ENCODE results near the gene TCF4.

The TCF4 gene

GRCh38 chr18:55353391-55353790 lies 234.6 kb downstream of the TCF4 start:
- Histone ChIP-seq H3K4me3 (ENCODE audit: low read depth, low read length) (no peak overlapping the region), H3K4me1 (ENCODE audit: control insufficient read depth, insufficient read depth, low read length, unreplicated experiment) (peaks cover 18% of the 10 kb centered on the region), H3K36me3 (ENCODE audit: insufficient read depth, low read length) (no peaks in the 10 kb centered on the region), H2AFZ (ENCODE audit: low read length, unreplicated experiment) (no peak overlapping the region), H3K79me2 (ENCODE audit: control insufficient read depth, insufficient read depth, low read length, unreplicated experiment) (no peaks in the 10 kb centered on the region), H3K27me3 (ENCODE audit: insufficient read depth, low read length) (no peaks in the 10 kb centered on the region), H3K27ac (ENCODE audit: low read depth, low read length) (no peak overlapping the region)

- Histone ChIP-seq H2AFZ (ENCODE audit: low read length, unreplicated experiment) (no peak overlapping the region), H3K27ac (ENCODE audit: low read depth, low read length) (no peak overlapping the region), H3K4me1 (ENCODE audit: control insufficient read depth, insufficient read depth, low read length, unreplicated experiment) (peaks cover 18% of the 10 kb centered on the region), H3K27me3 (ENCODE audit: insufficient read depth, low read length) (no peaks in the 10 kb centered on the region), H3K4me3 (ENCODE audit: low read depth, low read length) (no peak overlapping the region), H3K36me3 (ENCODE audit: insufficient read depth, low read length) (no peaks in the 10 kb centered on the region), H3K79me2 (ENCODE audit: control insufficient read depth, insufficient read depth, low read length, unreplicated experiment) (no peaks in the 10 kb centered on the region)
Measured at GRCh38 chr18:55351980-55352714, 235.8 kb downstream of the TCF4 start.

- Histone ChIP-seq H3K4me1 (ENCODE audit: control insufficient read depth, insufficient read depth, low read length, unreplicated experiment) (peaks cover 18% of the 10 kb centered on the region), H3K27ac (ENCODE audit: low read depth, low read length) (peak overlapping the region; percentile 32), H3K27me3 (ENCODE audit: insufficient read depth, low read length) (no peaks in the 10 kb centered on the region), H3K79me2 (ENCODE audit: control insufficient read depth, insufficient read depth, low read length, unreplicated experiment) (no peaks in the 10 kb centered on the region), H3K36me3 (ENCODE audit: insufficient read depth, low read length) (no peaks in the 10 kb centered on the region), H3K4me3 (ENCODE audit: low read depth, low read length) (no peak overlapping the region), H2AFZ (ENCODE audit: low read length, unreplicated experiment) (no peak overlapping the region)
Measured at GRCh38 chr18:55351241-55351691, 236.7 kb downstream of the TCF4 start.

GRCh38 chr18:55349685-55350084 lies 238.3 kb downstream of the TCF4 start:
- Histone ChIP-seq H3K27ac (ENCODE audit: low read depth, low read length) (no peak overlapping the region), H3K79me2 (ENCODE audit: control insufficient read depth, insufficient read depth, low read length, unreplicated experiment) (no peaks in the 10 kb centered on the region), H3K4me1 (ENCODE audit: control insufficient read depth, insufficient read depth, low read length, unreplicated experiment) (peaks cover 18% of the 10 kb centered on the region), H3K4me3 (ENCODE audit: low read depth, low read length) (no peak overlapping the region), H3K36me3 (ENCODE audit: insufficient read depth, low read length) (no peaks in the 10 kb centered on the region), H3K27me3 (ENCODE audit: insufficient read depth, low read length) (no peaks in the 10 kb centered on the region), H2AFZ (ENCODE audit: low read length, unreplicated experiment) (no peak overlapping the region)

GRCh38 chr18:55346961-55347740 lies 240.8 kb downstream of the TCF4 start:
- Histone ChIP-seq H3K27ac (ENCODE audit: low read depth, low read length) (no peak overlapping the region), H3K79me2 (ENCODE audit: control insufficient read depth, insufficient read depth, low read length, unreplicated experiment) (no peaks in the 10 kb centered on the region), H3K27me3 (ENCODE audit: insufficient read depth, low read length) (no peaks in the 10 kb centered on the region), H3K4me1 (ENCODE audit: control insufficient read depth, insufficient read depth, low read length, unreplicated experiment) (peaks cover 14% of the 10 kb centered on the region), H3K36me3 (ENCODE audit: insufficient read depth, low read length) (no peaks in the 10 kb centered on the region), H2AFZ (ENCODE audit: low read length, unreplicated experiment) (no peak overlapping the region), H3K4me3 (ENCODE audit: low read depth, low read length) (no peak overlapping the region)

- Histone ChIP-seq H3K79me2 (ENCODE audit: control insufficient read depth, insufficient read depth, low read length, unreplicated experiment) (no peaks in the 10 kb centered on the region), H2AFZ (ENCODE audit: low read length, unreplicated experiment) (no peak overlapping the region), H3K4me1 (ENCODE audit: control insufficient read depth, insufficient read depth, low read length, unreplicated experiment) (peaks cover 8% of the 10 kb centered on the region), H3K36me3 (ENCODE audit: insufficient read depth, low read length) (no peaks in the 10 kb centered on the region), H3K27ac (ENCODE audit: low read depth, low read length) (no peak overlapping the region), H3K4me3 (ENCODE audit: low read depth, low read length) (no peak overlapping the region), H3K27me3 (ENCODE audit: insufficient read depth, low read length) (no peaks in the 10 kb centered on the region)
Measured at GRCh38 chr18:55346387-55346786, 241.6 kb downstream of the TCF4 start.

- H3K4me1 ChIP-seq (ENCODE audit: control insufficient read depth, insufficient read depth, low read length, unreplicated experiment), result no peaks in the 10 kb centered on the region
- H3K27me3 ChIP-seq (ENCODE audit: insufficient read depth, low read length), result no peaks in the 10 kb centered on the region
- H3K4me3 ChIP-seq (ENCODE audit: low read depth, low read length), result no peak overlapping the region
- H3K79me2 ChIP-seq (ENCODE audit: control insufficient read depth, insufficient read depth, low read length, unreplicated experiment), result no peaks in the 10 kb centered on the region
- no peak overlapping the region for H3K27ac ChIP-seq (ENCODE audit: low read depth, low read length)
- H3K36me3 ChIP-seq (ENCODE audit: insufficient read depth, low read length), result no peaks in the 10 kb centered on the region
- H2AFZ ChIP-seq (ENCODE audit: low read length, unreplicated experiment), result no peak overlapping the region
Measured at GRCh38 chr18:55345103-55345950, 242.7 kb downstream of the TCF4 start.

- Histone ChIP-seq H3K36me3 (ENCODE audit: insufficient read depth, low read length) (no peaks in the 10 kb centered on the region), H3K79me2 (ENCODE audit: control insufficient read depth, insufficient read depth, low read length, unreplicated experiment) (no peaks in the 10 kb centered on the region), H2AFZ (ENCODE audit: low read length, unreplicated experiment) (no peak overlapping the region), H3K4me3 (ENCODE audit: low read depth, low read length) (no peak overlapping the region), H3K4me1 (ENCODE audit: control insufficient read depth, insufficient read depth, low read length, unreplicated experiment) (no peaks in the 10 kb centered on the region), H3K27me3 (ENCODE audit: insufficient read depth, low read length) (no peaks in the 10 kb centered on the region), H3K27ac (ENCODE audit: low read depth, low read length) (no peak overlapping the region)
Measured at GRCh38 chr18:55343396-55344073, 244.5 kb downstream of the TCF4 start.

GRCh38 chr18:55340998-55341397 lies 247.0 kb downstream of the TCF4 start:
- Histone ChIP-seq H3K36me3 (ENCODE audit: insufficient read depth, low read length) (no peaks in the 10 kb centered on the region), H3K4me3 (ENCODE audit: low read depth, low read length) (no peak overlapping the region), H2AFZ (ENCODE audit: low read length, unreplicated experiment) (no peak overlapping the region), H3K4me1 (ENCODE audit: control insufficient read depth, insufficient read depth, low read length, unreplicated experiment) (no peaks in the 10 kb centered on the region), H3K27me3 (ENCODE audit: insufficient read depth, low read length) (no peaks in the 10 kb centered on the region), H3K79me2 (ENCODE audit: control insufficient read depth, insufficient read depth, low read length, unreplicated experiment) (no peaks in the 10 kb centered on the region), H3K27ac (ENCODE audit: low read depth, low read length) (no peak overlapping the region)

GRCh38 chr18:55339990-55340389 lies 248.0 kb downstream of the TCF4 start:
- no peaks in the 10 kb centered on the region for H3K36me3 ChIP-seq (ENCODE audit: insufficient read depth, low read length)
- H3K27ac ChIP-seq (ENCODE audit: low read depth, low read length), result no peak overlapping the region
- no peaks in the 10 kb centered on the region for H3K27me3 ChIP-seq (ENCODE audit: insufficient read depth, low read length)
- H3K4me3 ChIP-seq (ENCODE audit: low read depth, low read length), result no peak overlapping the region
- no peak overlapping the region for H2AFZ ChIP-seq (ENCODE audit: low read length, unreplicated experiment)
- no peaks in the 10 kb centered on the region for H3K4me1 ChIP-seq (ENCODE audit: control insufficient read depth, insufficient read depth, low read length, unreplicated experiment)
- no peaks in the 10 kb centered on the region for H3K79me2 ChIP-seq (ENCODE audit: control insufficient read depth, insufficient read depth, low read length, unreplicated experiment)
